GM18951 (cell line): ENCODE measurements around the gene IGSF9B.

Experiments used
- POLR2A ChIP-seq: IDR thresholded peaks from 4 replicates; pipeline ENCODE4 v1.6.1; 2011; ENCODE audit warnings: mild to moderate bottlenecking; ENCODE audit not compliant: insufficient read length, insufficient read depth; ENCODE audit errors: extremely low read depth
- in situ Hi-C: fragments of 300-500 bp; cut with MboI; formaldehyde crosslinking; loops from one replicate; pipeline ENCODE4 v1.12.0; 2022; ENCODE audit warnings: low sequenced_read_pairs, mixed read lengths, inconsistent platforms; ENCODE audit not compliant: unreplicated experiment

IGSF9B gene

GRCh38 chr11:133921026-133921425, 35.7 kb downstream of the IGSF9B start:
- in situ Hi-C loops = no loop called here
- TF ChIP-seq POLR2A = no peak

- TF ChIP-seq POLR2A = no peak
- in situ Hi-C loops = no loop called here
These were observed 36.4 kb downstream of the IGSF9B start for GRCh38 chr11:133920109-133920990.

- in situ Hi-C loops = no loop called here
- TF ChIP-seq POLR2A = no peak
These were observed 37.2 kb downstream of the IGSF9B start for GRCh38 chr11:133919330-133920108.

- no peak for TF ChIP-seq POLR2A
- in situ Hi-C loops = no loop called here
These were observed 38.0 kb downstream of the IGSF9B start for GRCh38 chr11:133918608-133919260.

- in situ Hi-C loops = no loop called here
- TF ChIP-seq POLR2A = no peak
These were observed 38.7 kb downstream of the IGSF9B start for GRCh38 chr11:133917921-133918607.

- in situ Hi-C loops = no loop called here
- TF ChIP-seq POLR2A = no peak
These were observed 39.9 kb downstream of the IGSF9B start for GRCh38 chr11:133916784-133917440.

GRCh38 chr11:133913761-133914160, 43.0 kb downstream of the IGSF9B start:
- in situ Hi-C loops = no loop called here
- no peak for TF ChIP-seq POLR2A

GRCh38 chr11:133911171-133911570, 45.6 kb downstream of the IGSF9B start:
- TF ChIP-seq POLR2A = no peak
- in situ Hi-C loops = no loop called here

GRCh38 chr11:133910101-133910500, 46.7 kb downstream of the IGSF9B start:
- in situ Hi-C loops = no loop called here
- TF ChIP-seq POLR2A = no peak

- no peak for TF ChIP-seq POLR2A
- in situ Hi-C loops = no loop called here
These were observed 47.9 kb downstream of the IGSF9B start for GRCh38 chr11:133908827-133909226.

- no peak for TF ChIP-seq POLR2A
- in situ Hi-C loops = no loop called here
These were observed 48.9 kb downstream of the IGSF9B start for GRCh38 chr11:133907841-133908241.

- TF ChIP-seq POLR2A = no peak
- in situ Hi-C loops = no loop called here
These were observed 49.6 kb downstream of the IGSF9B start for GRCh38 chr11:133907216-133907615.

- in situ Hi-C loops = no loop called here
- TF ChIP-seq POLR2A = no peak
These were observed 50.0 kb downstream of the IGSF9B start for GRCh38 chr11:133906746-133907145.

GRCh38 chr11:133906241-133906640, 50.5 kb downstream of the IGSF9B start:
- in situ Hi-C loops = no loop called here
- no peak for TF ChIP-seq POLR2A
